H4 (cell line): Measurements from ENCODE around the gene VPS54. TPM values are rescaled to one million over a fixed set of nuclear protein-coding genes. Genes with fewer than 3 reads are reported as not detected.
A peak's percentile ranks its signal among the peaks of the same experiment; 100 is the strongest.
"Not testable (repeated sequence)": the region's sequence is repeated elsewhere in the genome, so short reads cannot be mapped to it uniquely, and the experiment has no call there.

Source experiments
- DNase-seq: peaks from one replicate; pipeline ENCODE4 v3.0.0-alpha.2; 2015; ENCODE audit warnings: low spot score
- total RNA-seq: library from RNA; depleted of rRNA; stranded (reverse); fragments of >200 nt; shearing (Covaris generic); gene quantifications from 2 replicates; pipeline ENCODE4 v1.2.3, GENCODE V29; 2014

The VPS54 gene
- total RNA-seq, 1 experiment from 2014 or later = 14.1 TPM

- peak; percentile 11 for DNase-seq
Observed at GRCh38 chr2:64023485-64024258, 4.4 kb upstream of the VPS54 start.

DNA sequence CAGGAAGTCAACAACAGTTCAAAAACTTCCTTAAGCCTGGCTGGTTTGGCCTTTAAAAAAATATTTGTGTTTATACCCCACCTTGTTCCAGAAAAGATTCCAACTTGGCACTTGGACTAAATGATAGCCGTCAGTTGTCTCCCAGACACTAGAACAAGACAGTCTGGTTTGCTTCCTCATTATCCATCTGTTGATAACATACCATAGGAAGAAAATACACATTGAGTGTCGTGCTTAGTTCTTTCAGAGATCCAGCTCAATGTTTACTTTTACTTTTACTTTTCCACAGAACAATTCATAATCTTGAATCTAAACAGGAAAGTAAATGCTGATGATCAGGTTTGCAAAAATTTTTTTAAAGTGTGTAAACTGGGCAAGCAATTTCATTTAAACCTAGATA is 2.4 kb upstream of the VPS54 start:
- DNase-seq = no peak

- no peak for DNase-seq
Observed at GRCh38 chr2:64019975-64020528, 824 bp upstream of the VPS54 start.

GRCh38 chr2:64018701-64019082 is 536 bp downstream of the VPS54 start:
- peak; percentile 14 for DNase-seq

DNA sequence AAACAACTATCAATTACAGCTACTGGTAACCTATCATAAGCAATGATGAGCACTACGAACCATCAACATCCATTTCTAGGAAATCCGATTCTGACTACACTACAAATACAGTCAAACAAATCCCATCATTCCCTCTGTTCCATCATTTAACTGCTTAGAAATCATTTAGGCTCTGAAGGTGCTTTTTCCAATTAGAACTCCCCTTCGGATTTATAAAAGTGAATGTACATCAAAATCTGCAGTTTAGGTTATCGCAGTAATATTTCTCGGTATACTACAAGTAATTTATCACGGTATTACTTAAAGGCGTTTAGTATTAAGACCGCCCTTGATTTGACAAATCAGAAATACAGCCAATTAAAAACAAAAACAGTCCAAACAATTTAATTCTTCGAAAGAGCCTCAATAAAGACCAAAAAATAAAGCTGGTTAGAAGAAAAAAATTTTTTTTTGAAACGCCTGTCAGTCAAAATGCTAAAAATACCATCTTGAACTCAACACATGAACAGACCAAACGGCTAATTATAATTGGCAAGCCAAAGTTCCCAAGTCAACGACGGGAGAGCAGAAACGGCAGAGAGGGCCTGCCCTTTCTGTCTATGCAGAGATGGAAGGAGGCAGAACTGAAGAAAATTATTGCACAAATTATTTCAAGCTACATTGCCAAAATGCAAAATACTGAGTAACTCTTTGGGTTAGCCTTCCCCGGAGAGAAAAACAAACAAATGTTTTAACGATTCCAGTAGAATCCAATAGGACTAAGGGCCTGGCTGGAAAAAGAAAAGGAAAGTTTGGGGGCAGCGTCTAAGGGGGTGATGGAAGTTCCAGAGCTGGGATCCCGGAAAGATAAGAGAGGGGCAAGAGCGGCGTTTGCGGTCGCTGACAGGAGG is 1.2 kb downstream of the VPS54 start:
- no peak for DNase-seq

GRCh38 chr2:64015898-64016297 is 3.3 kb downstream of the VPS54 start:
- DNase-seq = no peak

GRCh38 chr2:64015391-64015790 is 3.8 kb downstream of the VPS54 start:
- no peak for DNase-seq

DNA sequence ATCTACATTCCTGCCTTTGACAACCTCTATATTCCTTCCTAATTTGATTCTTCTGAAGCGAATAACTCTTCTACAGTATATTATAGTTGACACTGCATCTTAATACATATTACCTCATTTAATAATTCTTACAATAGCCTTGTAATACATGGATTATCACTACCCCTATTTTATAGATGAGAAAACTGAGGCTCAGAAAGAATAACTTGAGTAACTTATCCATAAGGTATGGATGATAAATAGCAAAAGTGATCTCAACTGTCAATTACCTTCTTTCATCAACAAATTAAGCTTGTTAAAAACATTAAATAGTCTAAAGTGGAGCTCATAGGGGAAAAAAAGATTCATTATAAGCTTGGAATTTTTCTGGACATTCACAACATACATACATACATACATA is 4.6 kb downstream of the VPS54 start:
- no peak for DNase-seq

DNA sequence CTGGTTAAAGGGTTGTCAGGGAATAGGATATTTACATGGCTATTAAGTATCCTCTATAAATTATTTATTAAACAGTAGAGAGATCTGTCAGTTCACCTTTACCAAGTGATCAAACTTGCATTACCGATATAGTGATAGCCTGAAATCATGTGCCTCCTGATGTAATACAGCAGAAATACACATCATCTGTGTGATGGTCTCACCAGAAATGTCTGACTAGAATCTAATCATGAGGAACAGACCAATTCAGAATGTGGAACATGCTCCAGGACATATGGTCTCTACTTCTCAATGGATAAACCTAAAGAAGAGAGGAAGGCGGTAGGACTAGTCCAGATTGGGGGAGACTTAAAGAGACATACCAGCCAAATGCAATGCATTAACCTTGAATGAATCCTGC is 6.2 kb downstream of the VPS54 start:
- DNase-seq = no peak

DNA sequence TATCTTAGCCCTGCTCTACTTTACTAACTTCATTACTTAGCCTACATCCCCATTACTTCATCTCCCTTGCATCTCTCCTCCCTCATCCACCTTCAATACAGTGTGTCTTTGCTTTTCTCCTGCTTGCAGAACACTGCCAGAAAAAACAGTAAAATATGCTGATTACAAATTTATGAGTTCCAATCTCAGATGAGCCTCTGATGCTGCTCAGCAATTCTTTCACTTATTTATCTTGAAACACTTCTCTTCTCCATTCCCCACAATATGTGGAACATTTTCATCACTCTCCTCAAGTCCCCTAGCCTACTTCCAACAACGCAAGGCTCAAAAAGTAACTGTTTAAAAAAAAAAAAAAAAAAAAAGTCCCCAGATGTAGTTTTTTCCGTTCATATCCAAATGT is 7.1 kb downstream of the VPS54 start:
- no peak for DNase-seq

GRCh38 chr2:64008434-64009009 is 10.7 kb downstream of the VPS54 start:
- DNase-seq = no peak

DNA sequence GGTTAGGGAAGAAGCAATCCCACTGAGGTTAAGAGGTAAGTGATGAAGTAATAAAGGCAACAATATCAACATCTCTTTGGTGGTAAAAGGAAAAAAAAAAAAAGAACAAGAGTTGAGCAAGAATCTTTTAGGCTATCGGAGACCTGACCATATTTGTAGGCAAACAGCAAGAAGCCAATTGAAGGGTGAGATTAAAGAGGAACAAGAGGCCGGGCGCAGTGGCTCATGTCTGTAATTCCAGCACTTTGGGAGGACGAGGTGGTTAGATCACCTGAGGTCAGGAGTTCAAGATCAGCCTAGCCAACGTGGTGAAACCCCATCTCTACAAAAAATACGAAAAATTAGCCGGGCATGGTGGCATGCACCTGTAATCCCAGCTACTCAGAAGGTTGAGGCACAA is 11.3 kb downstream of the VPS54 start:
- DNase-seq = no peak

GRCh38 chr2:64005707-64006356 is 13.4 kb downstream of the VPS54 start:
- DNase-seq = no peak

DNA sequence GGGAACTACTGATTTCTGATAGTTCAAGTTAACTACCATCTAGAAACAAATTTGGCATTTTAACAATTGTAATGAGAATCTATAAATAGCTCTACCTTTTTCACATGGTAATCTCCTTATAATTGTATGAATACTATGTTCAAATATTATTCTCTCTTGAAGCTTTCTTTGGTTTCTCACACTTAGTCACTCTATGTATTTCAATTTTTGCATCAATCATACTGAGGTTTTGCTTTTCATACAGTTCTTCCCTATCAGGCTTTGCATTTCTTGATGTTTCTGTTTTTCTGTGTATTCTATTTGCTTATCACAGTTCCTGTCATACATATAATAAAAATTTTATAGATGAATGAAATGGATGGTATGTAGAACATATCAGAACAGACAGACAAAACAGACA is 16.0 kb downstream of the VPS54 start:
- no peak for DNase-seq

DNA sequence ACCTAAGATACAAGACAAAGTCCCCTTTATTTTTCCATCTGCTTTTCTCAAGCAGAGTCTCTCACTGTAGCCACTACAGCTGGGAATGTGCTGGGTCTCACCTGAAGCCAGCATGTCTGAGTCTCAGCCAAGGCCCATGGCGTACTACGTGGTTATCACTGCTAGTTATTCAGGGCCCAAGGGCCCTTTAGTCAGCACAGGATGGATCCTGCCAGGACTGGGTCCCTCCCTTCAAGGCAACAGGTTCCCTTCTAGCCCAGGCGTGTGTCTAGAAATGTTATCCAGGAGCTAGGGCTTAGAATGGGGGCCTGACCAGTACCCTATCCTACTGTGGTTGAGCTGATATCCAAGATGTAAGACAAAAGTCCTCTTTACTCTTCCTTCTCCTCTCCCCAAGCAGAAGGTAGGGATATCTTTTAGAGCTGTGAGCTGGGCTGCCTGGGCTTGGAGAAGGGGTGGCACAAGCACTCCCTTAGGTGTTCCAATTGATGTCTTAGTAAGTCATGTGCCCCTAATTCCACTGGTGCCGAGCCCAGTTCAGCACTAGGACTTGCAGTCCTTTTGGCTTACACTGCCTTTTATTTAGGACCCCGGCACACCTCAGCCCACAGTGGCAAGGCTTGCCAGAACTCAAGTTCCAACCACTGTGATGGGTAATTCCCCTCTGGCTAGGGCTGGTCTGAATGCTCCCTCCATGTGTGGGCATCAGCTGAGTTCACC is 17.7 kb downstream of the VPS54 start:
- DNase-seq = no peak

- no peak for DNase-seq
Observed at GRCh38 chr2:64000630-64001381, 18.4 kb downstream of the VPS54 start.

GRCh38 chr2:63999049-63999448 is 20.2 kb downstream of the VPS54 start:
- no peak for DNase-seq

- not testable (repeated sequence) for DNase-seq
Observed at GRCh38 chr2:63996582-63997198, 22.5 kb downstream of the VPS54 start.

DNA sequence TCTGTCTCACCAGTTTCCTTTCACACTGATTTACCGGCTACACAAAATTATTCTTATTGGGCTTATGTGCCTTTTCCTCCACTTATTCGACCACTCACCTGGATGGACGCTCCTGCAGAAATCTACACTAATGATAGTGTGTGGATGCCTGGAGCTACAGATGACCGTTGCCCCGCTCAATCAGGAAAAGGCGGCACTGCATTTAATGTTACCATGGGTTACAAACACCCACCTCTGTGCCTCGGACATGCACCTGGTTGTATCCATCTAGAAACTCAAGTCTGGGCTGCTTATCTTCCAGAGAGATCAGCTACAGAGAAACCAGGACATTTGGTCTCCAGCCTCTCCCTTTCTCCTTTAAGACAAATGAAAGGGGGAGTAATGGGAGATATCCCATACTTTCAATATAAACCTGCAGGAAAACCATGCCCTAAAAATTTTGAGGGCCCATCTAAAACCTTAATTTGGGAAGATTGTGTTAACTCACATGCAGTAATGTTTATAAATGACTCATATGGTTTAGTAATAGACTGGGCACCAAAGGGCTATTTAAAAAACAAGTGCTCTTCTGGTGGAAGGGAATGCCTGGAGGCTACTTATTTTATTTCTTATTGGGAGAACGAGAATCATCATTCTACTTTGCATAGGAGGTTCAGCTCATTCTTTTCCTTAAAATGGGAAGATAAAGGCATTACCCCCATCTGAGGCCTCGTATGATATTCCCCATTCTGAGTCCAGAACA is 24.7 kb downstream of the VPS54 start:
- DNase-seq = not testable (repeated sequence)
